Upper lobe of left lung (tissue), 4 donors: Measurements from ENCODE around the gene MRPL17.

Source experiments
- EP300 ChIP-seq, 4 donors: sonication (generic); formaldehyde crosslinking; IDR thresholded peaks; one replicate each; pipeline ENCODE4 v1.5.1; 2017; ENCODE audit warnings: antibody characterized with exemption in 4 of 4, control low read depth in 2 of 4
- TF ChIP-seq, protein P1 (sequence below), 6 experiments: fragments of 450-650 bp in 4 of 6; fragments of 200-600 bp in 2 of 6; sonication (generic) in 2 of 6; IDR thresholded peaks; one replicate each; pipeline ENCODE4 v1.5.1; 2016 to 2019; ENCODE audit warnings: antibody characterized with exemption in 6 of 6

DNA sequence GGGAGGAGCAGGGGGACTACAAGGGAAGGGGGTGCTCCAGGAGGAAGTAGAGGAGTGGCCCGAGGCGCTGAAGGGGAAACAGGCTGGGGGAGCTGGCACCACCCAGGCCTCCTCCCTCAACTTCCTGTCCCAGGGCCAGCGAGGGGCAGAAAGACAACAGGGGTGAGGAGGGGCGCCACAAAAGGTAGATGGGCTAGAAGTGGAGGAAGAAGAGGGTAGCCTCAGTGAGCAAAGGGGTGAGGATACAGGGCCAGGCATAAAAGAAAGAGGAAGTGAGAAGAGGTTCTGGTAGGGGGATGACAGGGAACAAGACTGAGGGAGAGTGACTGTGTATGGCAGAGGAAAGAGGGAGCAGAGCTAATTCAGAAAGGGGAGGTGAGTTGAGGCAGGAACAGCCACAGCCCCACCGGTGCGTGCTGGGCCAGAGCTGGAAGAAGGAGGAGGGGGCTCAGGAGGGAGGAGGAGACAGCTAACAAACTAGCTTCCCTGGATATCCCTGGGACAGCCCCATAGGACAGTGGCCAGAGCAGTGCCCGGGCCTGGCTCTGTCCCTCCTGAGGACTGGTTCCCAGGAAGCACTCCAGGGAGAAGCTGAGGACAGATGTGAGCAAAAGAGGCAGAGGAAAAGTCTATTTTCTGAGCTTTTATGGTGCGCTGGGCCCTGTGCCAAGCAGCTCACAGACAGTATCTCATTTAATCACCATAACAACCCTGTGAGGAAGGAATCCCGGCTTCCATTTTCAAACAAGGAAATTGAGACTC lies 36.0 kb downstream of the MRPL17 start:
- TF ChIP-seq, protein P1, sequence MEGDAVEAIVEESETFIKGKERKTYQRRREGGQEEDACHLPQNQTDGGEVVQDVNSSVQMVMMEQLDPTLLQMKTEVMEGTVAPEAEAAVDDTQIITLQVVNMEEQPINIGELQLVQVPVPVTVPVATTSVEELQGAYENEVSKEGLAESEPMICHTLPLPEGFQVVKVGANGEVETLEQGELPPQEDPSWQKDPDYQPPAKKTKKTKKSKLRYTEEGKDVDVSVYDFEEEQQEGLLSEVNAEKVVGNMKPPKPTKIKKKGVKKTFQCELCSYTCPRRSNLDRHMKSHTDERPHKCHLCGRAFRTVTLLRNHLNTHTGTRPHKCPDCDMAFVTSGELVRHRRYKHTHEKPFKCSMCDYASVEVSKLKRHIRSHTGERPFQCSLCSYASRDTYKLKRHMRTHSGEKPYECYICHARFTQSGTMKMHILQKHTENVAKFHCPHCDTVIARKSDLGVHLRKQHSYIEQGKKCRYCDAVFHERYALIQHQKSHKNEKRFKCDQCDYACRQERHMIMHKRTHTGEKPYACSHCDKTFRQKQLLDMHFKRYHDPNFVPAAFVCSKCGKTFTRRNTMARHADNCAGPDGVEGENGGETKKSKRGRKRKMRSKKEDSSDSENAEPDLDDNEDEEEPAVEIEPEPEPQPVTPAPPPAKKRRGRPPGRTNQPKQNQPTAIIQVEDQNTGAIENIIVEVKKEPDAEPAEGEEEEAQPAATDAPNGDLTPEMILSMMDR (IDR thresholded peaks at IDR 0.05), result no peak
- no peak for TF ChIP-seq EP300 (IDR thresholded peaks at IDR 0.05)
